Activated CD4-positive, alpha-beta memory T cell treated with anti-CD3 and anti-CD28 coated beads, Interleukin-2, amount 10 ng/mL, durations not matched to agents 7 days and 5 days (primary cell): ENCODE results near the gene SPCS1. TPM values are rescaled to one million over a fixed set of nuclear protein-coding genes. Genes with fewer than 3 reads are reported as not detected.

Source experiments
- CTCF ChIA-PET: fragments of 350-600 bp; sonication (Branson Sonifier 250); formaldehyde crosslinking; loops from one replicate; lab custom pipeline; 2021; ENCODE audit warnings: antibody characterized with exemption, inconsistent platforms; lab: Charles Lee
- POLR2A ChIA-PET: fragments of 350-600 bp; sonication (Branson Sonifier 250); formaldehyde crosslinking; loops from one replicate; lab custom pipeline; 2021; ENCODE audit warnings: antibody characterized with exemption; lab: Charles Lee
- DNase-seq: peaks from one replicate; pipeline ENCODE4 v3.0.0-alpha.2; 2020
- H3K27ac Mint-ChIP-seq: one replicate; pipeline ENCODE4 v1.8.0; 2021; ENCODE audit warnings: mild to moderate bottlenecking, mixed read lengths
- H3K27me3 Mint-ChIP-seq: one replicate; pipeline ENCODE4 v1.8.0; 2021; ENCODE audit warnings: mixed read lengths
- H3K36me3 Mint-ChIP-seq: one replicate; pipeline ENCODE4 v1.8.0; 2021; ENCODE audit warnings: low read depth, mixed read lengths
- H3K4me1 Mint-ChIP-seq: one replicate; pipeline ENCODE4 v1.8.0; 2021; ENCODE audit warnings: mixed read lengths
- H3K4me3 Mint-ChIP-seq: one replicate; pipeline ENCODE4 v1.8.0; 2021; ENCODE audit warnings: mild to moderate bottlenecking, mixed read lengths
- H3K9me3 Mint-ChIP-seq: one replicate; pipeline ENCODE4 v1.8.0; 2021; ENCODE audit warnings: mixed read lengths
- total RNA-seq, 2 experiments: library from RNA; stranded (reverse); gene quantifications; one replicate each; pipeline ENCODE4 v1.2.3, GENCODE V29; 2021

Gene SPCS1
- total RNA-seq, 2 experiments from 2014 or later: 107 to 108 TPM

- Mint-ChIP-seq H3K27me3 (no peaks in the 10 kb centered on the region), H3K36me3 (peaks cover 59% of the 10 kb centered on the region), H3K4me3 (no peak overlapping the region), H3K27ac (peak overlapping the region; percentile 60), H3K4me1 (peaks cover 17% of the 10 kb centered on the region), H3K9me3 (no peaks in the 10 kb centered on the region)
- ChIA-PET POLR2A (interaction anchor here (0.9 to 1.9 kb wide), 5 partner anchors 9 to 349 kb away, joined by 4 to 18 read pairs (median 5); partner anchors contain the start of genes GLT8D1, SFMBT1 and SPCS1), CTCF (interaction anchor here (1.7 kb wide), 1 partner anchor 9 kb away, joined by 6 read pairs; no protein-coding TSS in a partner anchor)
- DNase-seq: no peak
Observed at GRCh38 chr3:52696830-52697631, 8.9 kb upstream of the SPCS1 start.

- H3K36me3 Mint-ChIP-seq: peaks cover 58% of the 10 kb centered on the region
- POLR2A ChIA-PET: interaction anchor here (0.9 to 1.9 kb wide), 5 partner anchors 9 to 349 kb away, joined by 4 to 18 read pairs (median 5); partner anchors contain the start of genes GLT8D1, SFMBT1 and SPCS1
- no peaks in the 10 kb centered on the region for H3K9me3 Mint-ChIP-seq
- no peak overlapping the region for H3K4me3 Mint-ChIP-seq
- H3K27ac Mint-ChIP-seq: peak overlapping the region; percentile 60
- CTCF ChIA-PET: interaction anchor here (1.7 kb wide), 1 partner anchor 10 kb away, joined by 6 read pairs; no protein-coding TSS in a partner anchor
- peaks cover 19% of the 10 kb centered on the region for H3K4me1 Mint-ChIP-seq
- H3K27me3 Mint-ChIP-seq: no peaks in the 10 kb centered on the region
- no peak for DNase-seq
Observed at GRCh38 chr3:52697632-52697965, 8.3 kb upstream of the SPCS1 start.

- CTCF ChIA-PET: no interaction called here
- POLR2A ChIA-PET: interaction anchor here (0.7 to 6.5 kb wide), 2 partner anchors 12 to 16 kb away, joined by 3 to 78 read pairs; partner anchors contain the start of genes GNL3 and PBRM1
- H3K36me3 Mint-ChIP-seq: peaks cover 22% of the 10 kb centered on the region
Observed at GRCh38 chr3:52703341-52703740, 2.6 kb upstream of the SPCS1 start.

GRCh38 chr3:52704611-52705437 is 1.1 kb upstream of the SPCS1 start:
- Mint-ChIP-seq H3K36me3 (peaks cover 28% of the 10 kb centered on the region), H3K27ac (peak overlapping the region; percentile 86), H3K4me1 (peaks cover 39% of the 10 kb centered on the region), H3K27me3 (no peaks in the 10 kb centered on the region), H3K9me3 (no peaks in the 10 kb centered on the region), H3K4me3 (peak overlapping the region; percentile 95)
- POLR2A ChIA-PET: interaction anchor here (0.9 to 6.5 kb wide), 10 partner anchors 8 to 1059 kb away, joined by 3 to 78 read pairs (median 6); partner anchors contain the start of genes GNL3, PBRM1 and SFMBT1
- CTCF ChIA-PET: interaction anchor here (0.9 to 1.1 kb wide), 2 partner anchors 18 to 140 kb away, joined by 3 to 4 read pairs; no protein-coding TSS in a partner anchor
- no peak for DNase-seq

More at GRCh38 chr3:52703341-52703740, 2.6 kb upstream of the SPCS1 start:
- no peak overlapping the region for H3K4me3 Mint-ChIP-seq
- DNase-seq: no peak
- no peak overlapping the region for H3K27ac Mint-ChIP-seq
- no peaks in the 10 kb centered on the region for H3K9me3 Mint-ChIP-seq
- peaks cover 36% of the 10 kb centered on the region for H3K4me1 Mint-ChIP-seq
- no peaks in the 10 kb centered on the region for H3K27me3 Mint-ChIP-seq

DNA sequence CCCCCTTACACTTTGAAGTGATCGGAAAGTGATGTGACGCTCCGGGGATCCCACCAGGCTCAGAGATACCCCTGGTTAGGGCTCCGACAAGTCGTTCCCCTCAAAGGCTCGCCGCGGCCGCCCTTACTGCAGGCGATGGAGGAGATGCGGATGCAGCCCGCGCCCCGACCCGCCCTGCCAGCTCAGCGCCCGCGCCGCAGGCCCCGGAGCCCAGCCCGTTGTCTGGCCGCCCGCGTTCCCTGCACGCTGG is 543 bp upstream of the SPCS1 start:
- ChIA-PET POLR2A (interaction anchor here (0.9 to 6.5 kb wide), 11 partner anchors 9 to 1060 kb away, joined by 3 to 78 read pairs (median 6); partner anchors contain the start of genes GNL3, PBRM1 and SFMBT1), CTCF (interaction anchor here (0.7 to 1.1 kb wide), 3 partner anchors 19 to 187 kb away, joined by 3 to 4 read pairs (median 3); no protein-coding TSS in a partner anchor)
- H3K4me3 Mint-ChIP-seq: peak overlapping the region; percentile 95
- no peak for DNase-seq
- H3K4me1 Mint-ChIP-seq: peaks cover 39% of the 10 kb centered on the region
- no peaks in the 10 kb centered on the region for H3K9me3 Mint-ChIP-seq
- no peaks in the 10 kb centered on the region for H3K27me3 Mint-ChIP-seq
- H3K27ac Mint-ChIP-seq: peak overlapping the region; percentile 86
- H3K36me3 Mint-ChIP-seq: peaks cover 26% of the 10 kb centered on the region

DNA sequence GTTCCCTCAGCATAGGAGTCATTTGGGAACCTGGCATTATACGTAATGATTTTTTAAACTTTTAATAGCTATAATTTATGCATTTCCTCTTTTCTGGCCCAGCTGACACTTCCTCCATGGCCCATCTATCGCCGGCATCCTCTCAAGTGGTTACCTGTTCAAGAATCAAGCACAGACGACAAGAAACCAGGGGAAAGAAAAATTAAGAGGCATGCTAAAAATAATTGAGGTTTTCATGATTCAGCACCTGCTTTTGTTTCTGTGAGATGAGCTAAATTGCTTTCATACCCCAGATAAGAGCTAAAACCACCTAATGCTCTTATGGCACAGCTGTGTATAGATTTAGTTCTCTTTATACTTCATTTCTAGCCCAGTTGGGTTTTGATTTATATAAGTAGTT is 1.7 kb downstream of the SPCS1 start:
- Mint-ChIP-seq H3K4me3 (peak overlapping the region; percentile 95), H3K4me1 (peaks cover 35% of the 10 kb centered on the region), H3K27ac (peak overlapping the region; percentile 86), H3K36me3 (peaks cover 26% of the 10 kb centered on the region), H3K9me3 (no peaks in the 10 kb centered on the region), H3K27me3 (no peaks in the 10 kb centered on the region)
- ChIA-PET CTCF (interaction anchor here (0.6 kb wide), 2 partner anchors 60 to 125 kb away, joined by 3 read pairs; no protein-coding TSS in a partner anchor), POLR2A (interaction anchor here (2.5 to 6.5 kb wide), 3 partner anchors 11 to 20 kb away, joined by 10 to 78 read pairs (median 15); partner anchors contain the start of genes GNL3 and PBRM1)
- no peak for DNase-seq

DNA sequence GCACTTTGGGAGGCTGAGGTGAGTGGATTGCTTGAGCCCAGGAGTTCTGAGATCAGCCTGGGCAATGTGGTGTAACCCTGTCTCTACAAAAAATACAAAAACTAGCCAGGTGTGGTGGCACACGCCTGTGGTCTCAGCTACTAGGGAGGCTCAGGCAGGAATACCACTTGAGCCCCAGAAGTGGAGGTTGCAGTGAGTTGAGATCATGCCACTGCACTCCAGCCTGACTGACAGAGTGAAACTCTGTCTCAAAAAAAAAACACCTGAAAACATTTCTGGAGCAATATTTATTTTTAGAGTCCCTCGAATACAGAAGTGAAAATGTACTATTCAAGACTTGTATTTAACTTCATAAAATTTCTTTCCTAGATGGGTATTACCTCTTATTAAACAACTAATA is 4.6 kb downstream of the SPCS1 start:
- Mint-ChIP-seq H3K27ac (no peak overlapping the region), H3K27me3 (no peaks in the 10 kb centered on the region), H3K9me3 (no peaks in the 10 kb centered on the region), H3K4me1 (peaks cover 19% of the 10 kb centered on the region), H3K4me3 (no peak overlapping the region), H3K36me3 (peaks cover 35% of the 10 kb centered on the region)
- ChIA-PET CTCF (no interaction called here), POLR2A (interaction anchor here (1.3 kb wide), 1 partner anchor 25 kb away, joined by 3 read pairs; no protein-coding TSS in a partner anchor)
- DNase-seq: no peak

- H3K36me3 Mint-ChIP-seq: peaks cover 32% of the 10 kb centered on the region
- H3K4me3 Mint-ChIP-seq: no peak overlapping the region
- H3K27ac Mint-ChIP-seq: no peak overlapping the region
- no peak for DNase-seq
- H3K9me3 Mint-ChIP-seq: no peaks in the 10 kb centered on the region
- CTCF ChIA-PET: no interaction called here
- POLR2A ChIA-PET: interaction anchor here (0.9 kb wide), 1 partner anchor 8 kb away, joined by 3 read pairs; no protein-coding TSS in a partner anchor
- H3K27me3 Mint-ChIP-seq: no peaks in the 10 kb centered on the region
- peaks cover 11% of the 10 kb centered on the region for H3K4me1 Mint-ChIP-seq
Observed at GRCh38 chr3:52712291-52713212, 6.6 kb downstream of the SPCS1 start.

GRCh38 chr3:52714335-52715302 is 8.7 kb downstream of the SPCS1 start:
- H3K27me3 Mint-ChIP-seq: no peaks in the 10 kb centered on the region
- H3K36me3 Mint-ChIP-seq: peaks cover 25% of the 10 kb centered on the region
- no peak overlapping the region for H3K4me3 Mint-ChIP-seq
- ChIA-PET CTCF (interaction anchor here (0.7 kb wide), 1 partner anchor 7 kb away, joined by 3 read pairs; no protein-coding TSS in a partner anchor), POLR2A (interaction anchor here (2.0 kb wide), 1 partner anchor 9 kb away, joined by 10 read pairs; the partner anchor contains the start of genes GLT8D1 and SPCS1)
- no peak overlapping the region for H3K27ac Mint-ChIP-seq
- H3K4me1 Mint-ChIP-seq: peaks cover 2% of the 10 kb centered on the region
- H3K9me3 Mint-ChIP-seq: peaks cover under 1% of the 10 kb centered on the region
- no peak for DNase-seq

DNA sequence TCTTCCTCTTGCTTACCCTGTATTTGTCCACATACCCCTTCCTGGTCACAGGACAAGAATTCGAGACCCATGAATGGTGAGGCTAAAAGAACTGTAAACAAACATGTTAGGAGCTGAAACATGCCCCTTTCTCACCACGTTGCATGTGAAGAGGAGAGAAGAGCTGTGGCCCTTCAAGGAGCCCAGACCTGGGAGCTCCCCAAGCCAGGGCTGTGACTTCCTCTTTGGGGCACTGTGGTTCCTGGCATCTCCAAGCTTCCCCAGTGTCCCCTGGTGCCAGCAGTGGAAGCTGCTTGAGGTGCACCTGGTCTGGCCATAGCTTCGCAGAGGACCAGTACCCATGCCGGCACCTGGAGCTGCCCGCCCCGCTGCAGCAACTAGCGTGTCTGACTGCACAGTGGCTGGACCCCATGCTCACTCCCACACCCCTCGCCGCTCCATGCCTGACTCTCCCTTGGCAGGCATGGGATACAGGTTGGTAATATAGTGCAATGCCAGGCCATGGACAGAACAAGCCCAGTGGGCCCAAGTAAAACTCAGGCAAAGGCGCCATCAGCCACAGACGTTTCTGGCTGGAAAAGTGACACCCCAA is 9.9 kb downstream of the SPCS1 start:
- Mint-ChIP-seq H3K9me3 (peaks cover 2% of the 10 kb centered on the region), H3K27ac (no peak overlapping the region), H3K27me3 (no peaks in the 10 kb centered on the region), H3K4me3 (no peak overlapping the region), H3K4me1 (peaks cover 10% of the 10 kb centered on the region), H3K36me3 (peaks cover 25% of the 10 kb centered on the region)
- no peak for DNase-seq
- POLR2A ChIA-PET: interaction anchor here (2.0 kb wide), 1 partner anchor 10 kb away, joined by 10 read pairs; the partner anchor contains the start of genes GLT8D1 and SPCS1
- CTCF ChIA-PET: no interaction called here
